Panc1 (cell line): ENCODE data around the gene ENTPD3. TPM values are rescaled to one million over a fixed set of nuclear protein-coding genes. Genes with fewer than 3 reads are reported as not detected.

Source experiments
- ATAC-seq: fragments of 200-7000 bp; cut with Tn5 transposase; 2 replicates; pipeline ENCODE4 v1.9.1; 2020; ENCODE audit warnings: mild to moderate bottlenecking, moderate library complexity
- BruUV-seq: library from RNA; stranded (reverse); fragments of 400-500 nt; replicated peaks from 2 replicates; lab custom pipeline; 2021; lab: Mats Ljungman, UMichigan
- CTCF ChIA-PET: fragments of 300-600 bp; sonication (Branson Sonifier 250); formaldehyde crosslinking; loops from one replicate; lab custom pipeline; 2022; ENCODE audit warnings: antibody characterized with exemption; lab: Charles Lee
- POLR2A ChIA-PET: fragments of 300-600 bp; sonication (Branson Sonifier 250); formaldehyde crosslinking; loops from one replicate; lab custom pipeline; 2022; ENCODE audit warnings: antibody characterized with exemption; lab: Charles Lee
- DNase-seq: peaks from one replicate; pipeline ENCODE4 v3.0.0-alpha.2; 2010; ENCODE audit warnings: low read depth, low spot score
- H3K27ac ChIP-seq: 2 replicates; pipeline ENCODE4 v1.5.1; 2011; ENCODE audit warnings: mild to moderate bottlenecking, low read length, inconsistent platforms
- H3K27me3 ChIP-seq: fragments of 200-500 bp; sonication (Bioruptor generic); 2 replicates; pipeline ENCODE4 v1.6.0; 2014; ENCODE audit warnings: low read length, inconsistent platforms; ENCODE audit not compliant: control insufficient read depth, insufficient read depth
- H3K36me3 ChIP-seq: fragments of 200-500 bp; sonication (Bioruptor generic); 2 replicates; pipeline ENCODE4 v1.5.1; 2014; ENCODE audit warnings: inconsistent platforms, mild to moderate bottlenecking, low read length, moderate library complexity; ENCODE audit not compliant: control insufficient read depth, insufficient read depth
- H3K4me1 ChIP-seq: 2 replicates; pipeline ENCODE4 v1.5.1; 2011; ENCODE audit warnings: inconsistent platforms, mild to moderate bottlenecking, low read length, moderate library complexity; ENCODE audit not compliant: control insufficient read depth, insufficient read depth
- H3K4me3 ChIP-seq, 2 experiments: 2 replicates each; pipeline ENCODE4 v1.5.1; 2011 to 2012; ENCODE audit warnings: low read depth in 2 of 2, low read length in 2 of 2, mild to moderate bottlenecking in 2 of 2, inconsistent platforms in 1 of 2, moderate library complexity in 1 of 2
- H3K9me3 ChIP-seq: fragments of 200-500 bp; sonication (Bioruptor generic); 2 replicates; pipeline ENCODE4 v1.5.1; 2014; ENCODE audit warnings: low read depth, mild to moderate bottlenecking, inconsistent platforms, low read length, moderate library complexity; ENCODE audit not compliant: control insufficient read depth, insufficient read depth
- POLR2AphosphoS5 ChIP-seq: IDR thresholded peaks from 2 replicates; pipeline ENCODE4 v1.6.1; 2012; ENCODE audit warnings: mild to moderate bottlenecking, low read depth, low read length, moderate library complexity
- SIN3A ChIP-seq: IDR thresholded peaks from 2 replicates; pipeline ENCODE4 v1.6.1; 2012; ENCODE audit warnings: low read depth, mild to moderate bottlenecking, low read length, moderate library complexity, borderline replicate concordance; ENCODE audit not compliant: insufficient read depth
- TCF7L2 ChIP-seq: IDR thresholded peaks from 2 replicates; pipeline ENCODE4 v1.6.1; 2011; ENCODE audit warnings: mild to moderate bottlenecking, low read depth, low read length, inconsistent platforms
- in situ Hi-C: cut with HindIII; loops from 2 replicates; pipeline ENCODE4 v1.10.0; 2016; ENCODE audit warnings: low sequenced_read_pairs, low pct_unique_long_range_greater_than_20kb
- intact Hi-C: fragments of 100-400 bp; cut with micrococcal nuclease; formaldehyde crosslinking; loops from one replicate; pipeline ENCODE4 v1.10.0; 2022; ENCODE audit not compliant: unreplicated experiment
- total RNA-seq: library from RNA; stranded (reverse); gene quantifications from one replicate; pipeline ENCODE4 v1.2.1, GENCODE V29; 2021; ENCODE audit not compliant: unreplicated experiment
- TF ChIP-seq, protein P1 (sequence below), 2 experiments: IDR thresholded peaks; 2 replicates each; pipeline ENCODE4 v1.6.1; 2011 to 2012; ENCODE audit warnings: low read depth in 2 of 2, control low read depth in 1 of 2, low read length in 1 of 2, mild to moderate bottlenecking in 1 of 2, moderate library complexity in 1 of 2; ENCODE audit not compliant: insufficient read depth in 1 of 2
- TF ChIP-seq, protein P2 (sequence below): fragments of 450-650 bp; IDR thresholded peaks from 2 replicates; pipeline ENCODE4 v1.5.1; 2017; ENCODE audit warnings: mild to moderate bottlenecking

ENTPD3 gene
- total RNA-seq, 1 experiment from 2014 or later = not detected

DNA sequence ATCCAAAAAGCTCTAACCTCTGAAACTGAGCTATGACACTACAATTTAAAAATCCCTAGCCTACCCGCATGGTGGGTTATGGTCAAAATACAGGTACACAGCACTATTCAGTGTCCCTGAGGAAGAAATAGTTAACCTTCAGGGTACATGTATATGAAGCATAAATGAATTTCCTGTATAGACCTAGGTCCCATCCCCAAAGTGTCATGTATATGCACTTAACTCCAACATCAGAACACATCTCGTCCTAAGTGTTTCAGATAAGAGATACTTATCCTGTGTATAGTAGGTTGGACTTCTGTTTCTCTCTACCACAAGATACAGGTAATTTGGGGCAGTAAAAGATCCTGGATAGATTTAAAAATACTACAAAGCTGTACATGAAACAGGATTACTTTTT, 76.6 kb downstream of the ENTPD3 start:
- H3K27me3 ChIP-seq = no peaks in the 10 kb centered on the region
- in situ Hi-C loops = no loop called here
- ATAC-seq (no peak), DNase-seq (no peak)
- no TSS peak for BruUV-seq
- CTCF ChIA-PET = no interaction called here
- H3K27ac ChIP-seq = no peak overlapping the region
- no peak overlapping the region for H3K4me3 ChIP-seq
- peaks cover 21% of the 10 kb centered on the region; the same call in 1 of the 2 replicates for H3K36me3 ChIP-seq
- no peaks in the 10 kb centered on the region for H3K9me3 ChIP-seq
- TF ChIP-seq TCF7L2 (no peak), POLR2AphosphoS5 (0 out of 2 replicates have a peak, but pooled peaks have one; percentile 18)
- POLR2A ChIA-PET = no interaction called here
- H3K4me1 ChIP-seq = peaks cover 6% of the 10 kb centered on the region
- intact Hi-C loops = no loop called here

DNA sequence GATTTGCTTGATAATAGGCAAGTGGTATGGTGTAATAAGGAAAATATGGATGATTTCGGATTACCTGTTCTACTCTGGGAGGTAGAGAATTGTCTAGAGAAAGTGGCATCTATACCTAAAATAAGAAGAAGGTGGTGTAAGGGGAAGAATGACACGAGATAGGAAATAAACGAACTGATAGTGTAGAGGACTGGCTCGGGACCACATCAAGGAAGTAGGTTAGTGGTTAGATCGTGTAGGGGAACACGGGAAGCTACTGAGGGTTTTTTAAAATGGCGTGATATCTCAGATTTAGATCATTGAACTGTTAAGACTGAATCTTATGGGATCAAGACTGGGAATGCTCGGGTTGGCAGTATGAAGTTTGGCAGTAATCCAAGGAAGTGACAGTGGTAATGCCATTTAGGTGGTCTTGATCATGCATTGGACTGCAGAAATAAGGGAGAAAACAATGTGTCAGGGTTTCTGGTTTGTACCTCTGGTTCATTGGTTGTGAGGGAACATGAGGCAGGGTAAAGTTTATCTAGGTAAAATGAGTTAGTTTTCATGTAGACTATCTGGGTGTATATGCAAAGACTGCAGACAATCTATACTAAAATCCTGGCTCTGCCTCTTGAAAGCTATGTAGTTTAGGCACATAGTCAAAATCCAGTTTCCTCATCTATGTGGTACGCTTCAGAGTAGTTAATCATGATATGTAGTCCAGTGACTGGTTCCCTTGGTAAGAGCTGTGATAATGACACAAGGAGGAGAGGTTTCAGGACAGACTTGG, 77.5 kb downstream of the ENTPD3 start:
- intact Hi-C loops = no loop called here
- in situ Hi-C loops = no loop called here
- no peaks in the 10 kb centered on the region for H3K27me3 ChIP-seq
- no peak overlapping the region for H3K27ac ChIP-seq
- POLR2A ChIA-PET = no interaction called here
- CTCF ChIA-PET = no interaction called here
- H3K4me3 ChIP-seq = no peak overlapping the region
- no peaks in the 10 kb centered on the region for H3K9me3 ChIP-seq
- H3K4me1 ChIP-seq = no peaks in the 10 kb centered on the region; the same call in 1 of the 2 replicates
- BruUV-seq = no TSS peak
- peak; percentile 75 for TF ChIP-seq POLR2AphosphoS5
- TF ChIP-seq, protein P1, sequence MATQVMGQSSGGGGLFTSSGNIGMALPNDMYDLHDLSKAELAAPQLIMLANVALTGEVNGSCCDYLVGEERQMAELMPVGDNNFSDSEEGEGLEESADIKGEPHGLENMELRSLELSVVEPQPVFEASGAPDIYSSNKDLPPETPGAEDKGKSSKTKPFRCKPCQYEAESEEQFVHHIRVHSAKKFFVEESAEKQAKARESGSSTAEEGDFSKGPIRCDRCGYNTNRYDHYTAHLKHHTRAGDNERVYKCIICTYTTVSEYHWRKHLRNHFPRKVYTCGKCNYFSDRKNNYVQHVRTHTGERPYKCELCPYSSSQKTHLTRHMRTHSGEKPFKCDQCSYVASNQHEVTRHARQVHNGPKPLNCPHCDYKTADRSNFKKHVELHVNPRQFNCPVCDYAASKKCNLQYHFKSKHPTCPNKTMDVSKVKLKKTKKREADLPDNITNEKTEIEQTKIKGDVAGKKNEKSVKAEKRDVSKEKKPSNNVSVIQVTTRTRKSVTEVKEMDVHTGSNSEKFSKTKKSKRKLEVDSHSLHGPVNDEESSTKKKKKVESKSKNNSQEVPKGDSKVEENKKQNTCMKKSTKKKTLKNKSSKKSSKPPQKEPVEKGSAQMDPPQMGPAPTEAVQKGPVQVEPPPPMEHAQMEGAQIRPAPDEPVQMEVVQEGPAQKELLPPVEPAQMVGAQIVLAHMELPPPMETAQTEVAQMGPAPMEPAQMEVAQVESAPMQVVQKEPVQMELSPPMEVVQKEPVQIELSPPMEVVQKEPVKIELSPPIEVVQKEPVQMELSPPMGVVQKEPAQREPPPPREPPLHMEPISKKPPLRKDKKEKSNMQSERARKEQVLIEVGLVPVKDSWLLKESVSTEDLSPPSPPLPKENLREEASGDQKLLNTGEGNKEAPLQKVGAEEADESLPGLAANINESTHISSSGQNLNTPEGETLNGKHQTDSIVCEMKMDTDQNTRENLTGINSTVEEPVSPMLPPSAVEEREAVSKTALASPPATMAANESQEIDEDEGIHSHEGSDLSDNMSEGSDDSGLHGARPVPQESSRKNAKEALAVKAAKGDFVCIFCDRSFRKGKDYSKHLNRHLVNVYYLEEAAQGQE (IDR thresholded peaks at IDR 0.05; ENCODE audit: insufficient read depth in 1 of 2, low read depth in 2 of 2, low read length in 1 of 2) = no peak
- no peak for DNase-seq
- peaks cover 16% of the 10 kb centered on the region; the same call in 1 of the 2 replicates for H3K36me3 ChIP-seq
- peak; percentile 32; the same call in 1 of the 2 replicates for ATAC-seq

DNA sequence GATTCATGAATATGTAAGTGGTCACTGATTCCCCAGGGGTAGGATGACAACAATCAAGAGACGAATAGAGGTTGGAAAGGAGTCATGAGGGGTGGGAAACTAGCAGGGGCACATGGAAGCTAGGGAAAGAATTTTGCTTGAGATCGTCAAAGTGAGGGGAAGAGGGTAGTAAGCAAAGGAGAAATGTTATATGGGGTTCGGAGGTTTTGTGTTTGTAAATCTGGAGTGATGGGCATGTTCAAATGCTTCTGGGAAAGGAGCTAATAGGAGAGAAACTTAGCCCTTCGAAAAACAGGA, 78.1 kb downstream of the ENTPD3 start:
- ChIA-PET CTCF (no interaction called here), POLR2A (no interaction called here)

More for the DNA sequence above, 78.1 kb downstream of the ENTPD3 start:
- BruUV-seq = no TSS peak
- Histone ChIP-seq H3K36me3 (peaks cover 16% of the 10 kb centered on the region; the same call in 1 of the 2 replicates), H3K27ac (no peak overlapping the region), H3K27me3 (no peaks in the 10 kb centered on the region), H3K4me1 (no peaks in the 10 kb centered on the region; the same call in 1 of the 2 replicates), H3K9me3 (no peaks in the 10 kb centered on the region), H3K4me3 (no peak overlapping the region)
- peak; percentile 46; the same call in 1 of the 2 replicates for ATAC-seq
- TF ChIP-seq, protein P1 (IDR thresholded peaks at IDR 0.05; ENCODE audit: insufficient read depth in 1 of 2, low read depth in 2 of 2, low read length in 1 of 2) = no peak
- TF ChIP-seq, protein P2, sequence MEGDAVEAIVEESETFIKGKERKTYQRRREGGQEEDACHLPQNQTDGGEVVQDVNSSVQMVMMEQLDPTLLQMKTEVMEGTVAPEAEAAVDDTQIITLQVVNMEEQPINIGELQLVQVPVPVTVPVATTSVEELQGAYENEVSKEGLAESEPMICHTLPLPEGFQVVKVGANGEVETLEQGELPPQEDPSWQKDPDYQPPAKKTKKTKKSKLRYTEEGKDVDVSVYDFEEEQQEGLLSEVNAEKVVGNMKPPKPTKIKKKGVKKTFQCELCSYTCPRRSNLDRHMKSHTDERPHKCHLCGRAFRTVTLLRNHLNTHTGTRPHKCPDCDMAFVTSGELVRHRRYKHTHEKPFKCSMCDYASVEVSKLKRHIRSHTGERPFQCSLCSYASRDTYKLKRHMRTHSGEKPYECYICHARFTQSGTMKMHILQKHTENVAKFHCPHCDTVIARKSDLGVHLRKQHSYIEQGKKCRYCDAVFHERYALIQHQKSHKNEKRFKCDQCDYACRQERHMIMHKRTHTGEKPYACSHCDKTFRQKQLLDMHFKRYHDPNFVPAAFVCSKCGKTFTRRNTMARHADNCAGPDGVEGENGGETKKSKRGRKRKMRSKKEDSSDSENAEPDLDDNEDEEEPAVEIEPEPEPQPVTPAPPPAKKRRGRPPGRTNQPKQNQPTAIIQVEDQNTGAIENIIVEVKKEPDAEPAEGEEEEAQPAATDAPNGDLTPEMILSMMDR = no peak
- TF ChIP-seq POLR2AphosphoS5 = no peak
- TF ChIP-seq SIN3A = no peak
- TF ChIP-seq TCF7L2 = no peak
- intact Hi-C loops = no loop called here
- no peak for DNase-seq
- in situ Hi-C loops = no loop called here
